T-helper 17 cell (primary cell): ENCODE results near the gene KRT24. TPM values are rescaled to one million over a fixed set of nuclear protein-coding genes. Genes with fewer than 3 reads are reported as not detected.

Experiments used
- ATAC-seq: fragments of 150-1000 bp; cut with Tn5 transposase; 2 replicates; pipeline ENCODE4 v1.10.0; 2021; ENCODE audit warnings: mild to moderate bottlenecking, moderate library complexity
- DNase-seq, 3 donors: peaks; one replicate each; pipeline versions ENCODE4 v3.0.0 to v3.0.0-alpha.2; 2020 to 2021
- H3K9me3 ChIP-seq: one replicate; pipeline ENCODE4 v1.7.0; 2013; ENCODE audit warnings: low read length, mild to moderate bottlenecking; ENCODE audit not compliant: control insufficient read depth, poor library complexity, severe bottlenecking
- H3K27ac Mint-ChIP-seq: one replicate; pipeline ENCODE4 v1.8.0; 2022; ENCODE audit warnings: mild to moderate bottlenecking, moderate library complexity, mixed read lengths
- H3K27me3 Mint-ChIP-seq: one replicate; pipeline ENCODE4 v1.8.0; 2022; ENCODE audit warnings: mixed read lengths
- H3K36me3 Mint-ChIP-seq: one replicate; pipeline ENCODE4 v1.8.0; 2022; ENCODE audit warnings: low read depth, mixed read lengths
- H3K4me1 Mint-ChIP-seq: one replicate; pipeline ENCODE4 v1.8.0; 2022; ENCODE audit warnings: mild to moderate bottlenecking, mixed read lengths
- H3K4me3 Mint-ChIP-seq: one replicate; pipeline ENCODE4 v1.8.0; 2022; ENCODE audit warnings: mild to moderate bottlenecking, moderate library complexity, mixed read lengths
- total RNA-seq, 4 donors: library from RNA in 2 of 4; stranded (reverse) in 2 of 4; gene quantifications; one replicate each; pipeline ENCODE4 v1.2.3 and lab custom pipeline; 2022 to 2026

KRT24 gene
- total RNA-seq, 2 donors from 2014 or later, result not detected

- Mint-ChIP-seq H3K36me3 (no peaks in the 10 kb centered on the region), H3K27me3 (peaks cover 47% of the 10 kb centered on the region), H3K27ac (no peak overlapping the region), H3K4me3 (no peak overlapping the region), H3K4me1 (no peaks in the 10 kb centered on the region)
- DNase-seq (no peak), ATAC-seq (no peak)
- no peaks in the 10 kb centered on the region for H3K9me3 ChIP-seq
These were observed 14.2 kb upstream of the KRT24 start for GRCh38 chr17:40717776-40718175.

- no peaks in the 10 kb centered on the region for H3K9me3 ChIP-seq
- H3K27me3 Mint-ChIP-seq, result peaks cover 39% of the 10 kb centered on the region
- H3K4me3 Mint-ChIP-seq, result no peak overlapping the region
- H3K27ac Mint-ChIP-seq, result no peak overlapping the region
- H3K36me3 Mint-ChIP-seq, result no peaks in the 10 kb centered on the region
- H3K4me1 Mint-ChIP-seq, result no peaks in the 10 kb centered on the region
- DNase-seq (no peak), ATAC-seq (no peak)
These were observed 10.9 kb upstream of the KRT24 start for GRCh38 chr17:40714473-40714872.

- Mint-ChIP-seq H3K27me3 (peaks cover 50% of the 10 kb centered on the region), H3K4me3 (no peak overlapping the region), H3K4me1 (no peaks in the 10 kb centered on the region)
These were observed 4.2 kb upstream of the KRT24 start for GRCh38 chr17:40707745-40708144.

GRCh38 chr17:40705584-40705983, 2.0 kb upstream of the KRT24 start:
- Mint-ChIP-seq H3K27me3 (peaks cover 50% of the 10 kb centered on the region), H3K4me1 (no peaks in the 10 kb centered on the region), H3K27ac (no peak overlapping the region), H3K36me3 (no peaks in the 10 kb centered on the region), H3K4me3 (no peak overlapping the region)
- H3K9me3 ChIP-seq, result no peaks in the 10 kb centered on the region
- ATAC-seq, result no peak
- no peak for DNase-seq

More at GRCh38 chr17:40707745-40708144, 4.2 kb upstream of the KRT24 start:
- H3K36me3 Mint-ChIP-seq, result no peaks in the 10 kb centered on the region
- ATAC-seq (no peak), DNase-seq (no peak)
- no peak overlapping the region for H3K27ac Mint-ChIP-seq
- H3K9me3 ChIP-seq, result no peaks in the 10 kb centered on the region

GRCh38 chr17:40702271-40702670, 1.3 kb downstream of the KRT24 start:
- no peaks in the 10 kb centered on the region for H3K36me3 Mint-ChIP-seq
- no peak overlapping the region for H3K4me3 Mint-ChIP-seq
- H3K9me3 ChIP-seq, result no peaks in the 10 kb centered on the region
- no peak for DNase-seq
- H3K27ac Mint-ChIP-seq, result no peak overlapping the region
- no peak for ATAC-seq
- peaks cover 2% of the 10 kb centered on the region for H3K4me1 Mint-ChIP-seq
- peaks cover 57% of the 10 kb centered on the region for H3K27me3 Mint-ChIP-seq

GRCh38 chr17:40699853-40700252, 3.7 kb downstream of the KRT24 start:
- H3K9me3 ChIP-seq, result no peaks in the 10 kb centered on the region
- H3K4me3 Mint-ChIP-seq, result no peak overlapping the region
- ATAC-seq, result no peak
- H3K4me1 Mint-ChIP-seq, result peaks cover 4% of the 10 kb centered on the region
- peak overlapping the region; percentile 32 for H3K27ac Mint-ChIP-seq
- H3K27me3 Mint-ChIP-seq, result peaks cover 57% of the 10 kb centered on the region
- DNase-seq, result no peak
- no peaks in the 10 kb centered on the region for H3K36me3 Mint-ChIP-seq

GRCh38 chr17:40699371-40699770, 4.2 kb downstream of the KRT24 start:
- Mint-ChIP-seq H3K36me3 (no peaks in the 10 kb centered on the region), H3K27ac (no peak overlapping the region), H3K27me3 (peaks cover 57% of the 10 kb centered on the region), H3K4me3 (no peak overlapping the region), H3K4me1 (peaks cover 4% of the 10 kb centered on the region)
- no peaks in the 10 kb centered on the region for H3K9me3 ChIP-seq
- no peak for ATAC-seq
- DNase-seq, result no peak

- H3K36me3 Mint-ChIP-seq, result no peaks in the 10 kb centered on the region
- H3K27me3 Mint-ChIP-seq, result peaks cover 53% of the 10 kb centered on the region
- no peak overlapping the region for H3K4me3 Mint-ChIP-seq
- H3K27ac Mint-ChIP-seq, result no peak overlapping the region
- ATAC-seq (no peak), DNase-seq (no peak)
- no peaks in the 10 kb centered on the region for H3K9me3 ChIP-seq
- H3K4me1 Mint-ChIP-seq, result peaks cover 4% of the 10 kb centered on the region
These were observed 6.3 kb downstream of the KRT24 start for GRCh38 chr17:40697297-40697696.

- peaks cover 54% of the 10 kb centered on the region for H3K27me3 Mint-ChIP-seq
These were observed 6.9 kb downstream of the KRT24 start for GRCh38 chr17:40696651-40697072.

GRCh38 chr17:40695874-40696472, 7.6 kb downstream of the KRT24 start:
- H3K27me3 Mint-ChIP-seq, result peaks cover 56% of the 10 kb centered on the region
- DNase-seq, result no peak
- ATAC-seq, result no peak
- peak overlapping the region; percentile 27 for H3K27ac Mint-ChIP-seq
- H3K36me3 Mint-ChIP-seq, result no peaks in the 10 kb centered on the region
- H3K9me3 ChIP-seq, result no peaks in the 10 kb centered on the region
- peaks cover 4% of the 10 kb centered on the region for H3K4me1 Mint-ChIP-seq
- H3K4me3 Mint-ChIP-seq, result no peak overlapping the region

More at GRCh38 chr17:40696651-40697072, 6.9 kb downstream of the KRT24 start:
- no peaks in the 10 kb centered on the region for H3K9me3 ChIP-seq
- no peak for ATAC-seq
- H3K4me3 Mint-ChIP-seq, result no peak overlapping the region
- no peak for DNase-seq
- no peaks in the 10 kb centered on the region for H3K36me3 Mint-ChIP-seq
- H3K4me1 Mint-ChIP-seq, result peaks cover 4% of the 10 kb centered on the region
- H3K27ac Mint-ChIP-seq, result peak overlapping the region; percentile 27

- no peak overlapping the region for H3K27ac Mint-ChIP-seq
- peaks cover 2% of the 10 kb centered on the region for H3K4me1 Mint-ChIP-seq
- DNase-seq, result no peak
- ATAC-seq, result no peak
- H3K9me3 ChIP-seq, result no peaks in the 10 kb centered on the region
- no peak overlapping the region for H3K4me3 Mint-ChIP-seq
- peaks cover 56% of the 10 kb centered on the region for H3K27me3 Mint-ChIP-seq
- H3K36me3 Mint-ChIP-seq, result no peaks in the 10 kb centered on the region
These were observed 9.0 kb downstream of the KRT24 start for GRCh38 chr17:40694584-40694983.

- Mint-ChIP-seq H3K27ac (no peak overlapping the region), H3K4me1 (no peaks in the 10 kb centered on the region), H3K27me3 (peaks cover 12% of the 10 kb centered on the region), H3K4me3 (no peak overlapping the region), H3K36me3 (no peaks in the 10 kb centered on the region)
- DNase-seq, result no peak
- H3K9me3 ChIP-seq, result no peaks in the 10 kb centered on the region
- ATAC-seq, result no peak
These were observed 16.4 kb downstream of the KRT24 start for GRCh38 chr17:40687106-40687505.

GRCh38 chr17:40686192-40686591, 17.4 kb downstream of the KRT24 start:
- no peak for DNase-seq
- no peaks in the 10 kb centered on the region for H3K9me3 ChIP-seq
- Mint-ChIP-seq H3K27me3 (peaks cover 14% of the 10 kb centered on the region), H3K27ac (no peak overlapping the region), H3K36me3 (no peaks in the 10 kb centered on the region), H3K4me1 (no peaks in the 10 kb centered on the region), H3K4me3 (no peak overlapping the region)
- no peak for ATAC-seq

- Mint-ChIP-seq H3K27ac (peak overlapping the region; percentile 65), H3K4me3 (no peak overlapping the region), H3K36me3 (peaks cover 5% of the 10 kb centered on the region), H3K4me1 (peaks cover 2% of the 10 kb centered on the region), H3K27me3 (peaks cover 55% of the 10 kb centered on the region)
- H3K9me3 ChIP-seq, result no peaks in the 10 kb centered on the region
- ATAC-seq (no peak), DNase-seq (no peak)
These were observed 22.6 kb downstream of the KRT24 start for GRCh38 chr17:40680998-40681397.
